H1 (cell line): Measurements from ENCODE around the gene RGS6. TPM values are rescaled to one million over a fixed set of nuclear protein-coding genes. Genes with fewer than 3 reads are reported as not detected.

ENCODE experiments used
- CTCF ChIA-PET: fragments of 300-600 bp; sonication (Branson Sonifier 250); formaldehyde crosslinking; loops from one replicate; lab custom pipeline; 2021; ENCODE audit not compliant: partially characterized antibody; lab: Charles Lee
- POLR2A ChIA-PET: fragments of 300-600 bp; sonication (Branson Sonifier 250); formaldehyde crosslinking; loops from one replicate; lab custom pipeline; 2021; ENCODE audit warnings: inconsistent platforms; ENCODE audit not compliant: partially characterized antibody; lab: Charles Lee
- DNase-seq, 2 experiments: peaks; one replicate each; pipeline versions ENCODE4 v3.0.0 to v3.0.0-alpha.2; 2010 to 2022; ENCODE audit warnings: low spot score in 2 of 2, low read depth in 1 of 2, mixed read lengths in 1 of 2
- FAIRE-seq: peaks from 2 replicates; lab custom pipeline; 2011; peaks lifted over from hg19 to GRCh38; lab: Jason Lieb, UNC
- H2AFZ ChIP-seq: 2 replicates; pipeline ENCODE4 v1.8.1; 2012; ENCODE audit warnings: low read length, inconsistent platforms
- H2AK5ac ChIP-seq: 2 replicates; pipeline ENCODE4 v1.6.1; 2013; ENCODE audit warnings: low read depth, low read length
- H2BK120ac ChIP-seq: replicated peaks from 2 replicates; pipeline ENCODE3; 2013; ENCODE audit warnings: low read depth, low read length, inconsistent platforms
- H2BK12ac ChIP-seq: 2 replicates; pipeline ENCODE4 v1.6.1; 2013; ENCODE audit warnings: low read depth, low read length
- H2BK15ac ChIP-seq: 2 replicates; pipeline ENCODE4 v1.6.1; 2013; ENCODE audit warnings: low read length
- H2BK20ac ChIP-seq: 2 replicates; pipeline ENCODE4 v1.6.1; 2013; ENCODE audit warnings: low read length
- H2BK5ac ChIP-seq: 2 replicates; pipeline ENCODE4 v1.6.1; 2013; ENCODE audit warnings: low read depth, low read length
- H3K14ac ChIP-seq: 2 replicates; pipeline ENCODE4 v1.6.1; 2013; ENCODE audit warnings: inconsistent platforms; ENCODE audit not compliant: insufficient read length
- H3K18ac ChIP-seq: 2 replicates; pipeline ENCODE4 v1.6.1; 2013; ENCODE audit warnings: low read length; ENCODE audit errors: extremely low read depth
- H3K23ac ChIP-seq: 2 replicates; pipeline ENCODE4 v1.6.1; 2013; ENCODE audit warnings: inconsistent platforms; ENCODE audit not compliant: insufficient read length
- H3K23me2 ChIP-seq: 2 replicates; pipeline ENCODE4 v1.6.1; 2013; ENCODE audit warnings: low read depth, low read length
- H3K27ac ChIP-seq: 2 replicates; pipeline ENCODE4 v1.6.1; 2011; ENCODE audit warnings: low read depth, low read length, inconsistent platforms
- H3K27me3 ChIP-seq, 4 experiments: replicated peaks in 1 of 4; 1 replicate in 1 of 4; 2 replicates in 3 of 4; pipeline versions ENCODE4 v1.6.1 to v1.8.1; 2011 to 2013; ENCODE audit warnings: low read length in 3 of 4, mild to moderate bottlenecking in 3 of 4, inconsistent platforms in 2 of 4, mixed read lengths in 2 of 4, moderate library complexity in 1 of 4; ENCODE audit not compliant: control insufficient read depth in 3 of 4, insufficient read depth in 3 of 4; ENCODE audit errors: extremely low read depth in 1 of 4
- H3K36me3 ChIP-seq, 4 experiments: 2 replicates each; pipeline versions ENCODE4 v1.6.1 to v1.8.1; 2011 to 2013; ENCODE audit warnings: mild to moderate bottlenecking in 4 of 4, low read length in 3 of 4, moderate library complexity in 2 of 4, control low read depth in 1 of 4, inconsistent platforms in 1 of 4; ENCODE audit not compliant: insufficient read depth in 4 of 4, control insufficient read depth in 2 of 4
- H3K4ac ChIP-seq: replicated peaks from 2 replicates; pipeline ENCODE3; 2013; ENCODE audit warnings: low read length, low read depth, mixed read lengths, inconsistent platforms; ENCODE audit not compliant: insufficient read length
- H3K4me1 ChIP-seq, 4 experiments: replicated peaks in 1 of 4; 1 replicate in 1 of 4; 2 replicates in 3 of 4; pipeline versions ENCODE4 v1.6.1 to v1.8.1; 2011 to 2013; ENCODE audit warnings: low read length in 3 of 4, inconsistent platforms in 2 of 4, mixed read lengths in 1 of 4; ENCODE audit not compliant: insufficient read depth in 4 of 4, control insufficient read depth in 3 of 4
- H3K4me2 ChIP-seq, 2 experiments: 2 replicates each; pipeline versions ENCODE4 v1.6.1 to v1.8.1; 2011 to 2013; ENCODE audit warnings: low read depth in 2 of 2, low read length in 2 of 2, control low read depth in 1 of 2, inconsistent platforms in 1 of 2, mild to moderate bottlenecking in 1 of 2; ENCODE audit not compliant: insufficient read depth in 1 of 2
- H3K4me3 ChIP-seq, 4 experiments: fragments of 200-600, 300-600 bp in 1 of 4; sonication (generic), shearing (Covaris generic), sonication (Bioruptor Twin) in 1 of 4; 2 replicates each; pipeline versions ENCODE4 v1.5.1 to v1.8.1; 2011 to 2016; ENCODE audit warnings: low read length in 4 of 4, low read depth in 3 of 4, control low read depth in 2 of 4, inconsistent platforms in 2 of 4, mild to moderate bottlenecking in 2 of 4, mixed read lengths in 1 of 4, moderate library complexity in 1 of 4; ENCODE audit not compliant: insufficient read depth in 2 of 4; ENCODE audit errors: extremely low read depth in 1 of 4
- H3K56ac ChIP-seq: replicated peaks from 2 replicates; pipeline ENCODE3; 2013; ENCODE audit warnings: low read depth, mild to moderate bottlenecking, mixed read lengths, low read length, inconsistent platforms; ENCODE audit not compliant: insufficient read length
- H3K79me1 ChIP-seq: 2 replicates; pipeline ENCODE4 v1.6.1; 2013; ENCODE audit warnings: low read depth, low read length, control low read depth
- H3K79me2 ChIP-seq, 2 experiments: 2 replicates each; pipeline versions ENCODE4 v1.6.1 to v1.8.1; 2012 to 2013; ENCODE audit warnings: low read length in 2 of 2, mild to moderate bottlenecking in 2 of 2, inconsistent platforms in 1 of 2; ENCODE audit not compliant: insufficient read depth in 2 of 2, control insufficient read depth in 1 of 2
- H3K9ac ChIP-seq, 4 experiments: replicated peaks in 1 of 4; 1 replicate in 1 of 4; 2 replicates in 3 of 4; pipeline versions ENCODE4 v1.6.1 to v1.8.1; 2011 to 2013; ENCODE audit warnings: low read depth in 3 of 4, low read length in 3 of 4, control low read depth in 2 of 4, mild to moderate bottlenecking in 2 of 4, moderate library complexity in 2 of 4, inconsistent platforms in 1 of 4; ENCODE audit errors: extremely low read depth in 1 of 4
- H3K9me3 ChIP-seq, 2 experiments: 2 replicates each; pipeline versions ENCODE4 v1.6.1 to v1.8.1; 2012 to 2013; ENCODE audit warnings: mild to moderate bottlenecking in 2 of 2, moderate library complexity in 2 of 2, control low read depth in 1 of 2, inconsistent platforms in 1 of 2, low read depth in 1 of 2, low read length in 1 of 2, mixed read lengths in 1 of 2; ENCODE audit not compliant: insufficient read depth in 2 of 2
- H4K20me1 ChIP-seq, 2 experiments: replicated peaks in 1 of 2; 2 replicates each; pipeline versions ENCODE3 to v1.8.1; 2011 to 2013; ENCODE audit warnings: inconsistent platforms in 2 of 2, low read length in 2 of 2, mild to moderate bottlenecking in 1 of 2; ENCODE audit not compliant: insufficient read depth in 2 of 2, control insufficient read depth in 1 of 2
- H4K5ac ChIP-seq: 2 replicates; pipeline ENCODE4 v1.6.1; 2013; ENCODE audit warnings: low read length, low read depth, mixed read lengths, inconsistent platforms; ENCODE audit not compliant: insufficient read length
- H4K8ac ChIP-seq: 2 replicates; pipeline ENCODE4 v1.8.0; 2013; ENCODE audit warnings: mild to moderate bottlenecking, moderate library complexity, low read length, inconsistent platforms; ENCODE audit not compliant: insufficient read depth; ENCODE audit errors: extremely low read depth
- H4K91ac ChIP-seq: replicated peaks from 2 replicates; pipeline ENCODE3; 2013; ENCODE audit warnings: low read length, mixed read lengths, inconsistent platforms; ENCODE audit not compliant: insufficient read length
- ASH2L ChIP-seq: fragments of 200-600, 300-600 bp; sonication (generic); IDR thresholded peaks from one replicate; pipeline ENCODE4 v1.7.1; 2017; ENCODE audit warnings: low read length
- BCL11A ChIP-seq, 2 experiments: IDR thresholded peaks; one replicate each; pipeline ENCODE4 v1.6.1; 2011; ENCODE audit warnings: low read depth in 2 of 2, low read length in 2 of 2, mild to moderate bottlenecking in 2 of 2
- BRCA1 ChIP-seq: IDR thresholded peaks from 2 replicates; pipeline ENCODE4 v1.6.1; 2012; ENCODE audit warnings: low read depth, low read length, improper control_type of control experiment
- CBX8 ChIP-seq: fragments of 300-800, 300-1000 bp; sonication (generic); IDR thresholded peaks from 2 replicates; pipeline ENCODE4 v1.7.1; 2016; ENCODE audit warnings: low read depth, low read length, borderline replicate concordance
- FOSL1 ChIP-seq: IDR thresholded peaks from 2 replicates; pipeline ENCODE4 v1.6.1; 2011; ENCODE audit warnings: mild to moderate bottlenecking, low read depth, low read length, moderate library complexity; ENCODE audit not compliant: insufficient read depth
- JUND ChIP-seq: IDR thresholded peaks from 2 replicates; pipeline ENCODE4 v1.6.1; 2011; ENCODE audit warnings: mild to moderate bottlenecking, improper control_type of control experiment, low read length
- KDM4A ChIP-seq: IDR thresholded peaks from one replicate; pipeline ENCODE4 v1.7.1; 2012; ENCODE audit warnings: low read depth, mild to moderate bottlenecking, moderate library complexity, low read length, inconsistent platforms; ENCODE audit not compliant: severe bottlenecking
- PHF8 ChIP-seq: fragments of 200-600 bp; sonication (generic); conservative IDR thresholded peaks from 2 replicates; pipeline ENCODE4 v1.7.1; 2012; ENCODE audit warnings: low read depth, mild to moderate bottlenecking, inconsistent platforms, low read length, moderate library complexity
- RAD21 ChIP-seq, 2 experiments: IDR thresholded peaks in 1 of 2; conservative IDR thresholded peaks in 1 of 2; 2 replicates each; pipeline ENCODE4 v1.6.1; 2011; ENCODE audit warnings: low read depth in 2 of 2, low read length in 2 of 2, improper control_type of control experiment in 1 of 2, inconsistent platforms in 1 of 2, mild to moderate bottlenecking in 1 of 2, moderate library complexity in 1 of 2
- SAP30 ChIP-seq: fragments of 300-600 bp; sonication (generic); IDR thresholded peaks from 2 replicates; pipeline ENCODE4 v1.7.1; 2012; ENCODE audit warnings: low read length, moderate library complexity, mild to moderate bottlenecking, inconsistent platforms; ENCODE audit not compliant: insufficient read depth, insufficient replicate concordance
- SP2 ChIP-seq: IDR thresholded peaks from 2 replicates; pipeline ENCODE4 v1.6.1; 2012; ENCODE audit warnings: mild to moderate bottlenecking, low read length, inconsistent platforms
- WGBS, 2 experiments: shearing (Covaris generic) in 1 of 2; methylation state at CpG; one replicate each; pipeline versions ENCODE4 v1.1.6 to v1.1.7; 2013 to 2015; ENCODE audit warnings: low lambda C conversion rate in 2 of 2, mixed read lengths in 2 of 2, inconsistent platforms in 1 of 2, low coverage in 1 of 2, missing lambda C conversion rate in 1 of 2; ENCODE audit not compliant: insufficient replicate concordance in 2 of 2, insufficient coverage in 1 of 2, insufficient read length in 1 of 2; ENCODE audit errors: extremely low coverage in 1 of 2, missing lambda C conversion rate in 1 of 2; 5-methylcytosine and 5-hydroxymethylcytosine counted together
- polyA plus RNA-seq, 7 experiments: library from polyadenylated mRNA; depleted of rRNA in 3 of 7; stranded (reverse) in 5 of 7; unstranded in 2 of 7; fragments of >200 nt in 5 of 7; fragments of 200-250 nt in 2 of 7; gene quantifications; 1 replicate in 5 of 7; 2 replicates in 1 of 7; 4 replicates in 1 of 7; pipeline versions ENCODE4 v1.2.1 to v1.2.3, GENCODE V29; 2011 to 2013; ENCODE audit warnings: missing spikeins in 2 of 7, mixed read lengths in 2 of 7
- total RNA-seq: library from RNA; stranded (reverse); fragmentation: NEBNext Ultra II Directional; extraction: Animal tissue kit (Norgen Biotek cat#: 25700); gene quantifications from 2 replicates; pipeline ENCODE4 v1.2.1, GENCODE V29; 2021

Gene RGS6
- total and polyA plus RNA-seq, 2 of the 8 experiments (the other 6 are each of a cell fraction or from before 2014, with no cell fraction given) = 0.26 to 1.1 TPM

DNA sequence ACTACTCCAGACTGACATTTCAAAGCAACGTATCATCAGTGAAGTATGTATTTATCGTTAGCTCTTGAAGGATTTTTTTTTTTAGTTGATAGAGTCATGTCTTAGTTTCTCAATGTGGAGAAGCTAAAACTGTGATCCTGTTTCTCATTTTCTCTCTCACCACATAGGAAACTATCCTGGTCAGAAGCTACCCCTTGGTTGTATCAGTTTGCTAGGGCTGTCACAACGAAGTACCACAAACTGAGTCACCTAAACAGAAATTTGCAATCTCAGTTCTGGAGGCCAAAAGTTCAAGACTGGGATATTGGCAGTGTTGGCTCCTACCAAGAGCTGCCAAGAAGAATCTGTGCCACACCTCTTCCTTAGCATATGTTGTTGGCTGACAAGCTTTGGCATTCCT, 369.1 kb downstream of the RGS6 start:
- Histone ChIP-seq H4K20me1 (no peaks in the 10 kb centered on the region), H4K8ac (no peak overlapping the region), H3K36me3 (peaks cover 0 to 2% (median 0%) of the 10 kb centered on the region in 4 experiments; a peak in 1 of 8 replicates), H2BK12ac (no peak overlapping the region), H2AFZ (no peak overlapping the region), H3K4me3 (no peak overlapping the region), H3K79me2 (no peaks in the 10 kb centered on the region), H3K9ac (no peak overlapping the region), H2BK20ac (no peak overlapping the region), H3K4me1 (no peaks in the 10 kb centered on the region), H4K5ac (no peak overlapping the region), H3K9me3 (peaks cover 4 to 9% of the 10 kb centered on the region in 2 experiments; a peak in 2 of 4 replicates), H3K4me2 (no peak overlapping the region), H3K79me1 (no peaks in the 10 kb centered on the region), H3K27me3 (no peaks in the 10 kb centered on the region), H4K91ac (no peak overlapping the region), H2BK15ac (no peak overlapping the region), H2AK5ac (no peak overlapping the region)
- WGBS, 2 experiments = 61% methylated on average over 3 of the region's 3 CpGs; no CpG with 5 or more reads in 1 of the 2 experiments
- DNase-seq (no peak), FAIRE-seq (no peak)
- TF ChIP-seq CBX8 (no peak), RAD21 (IDR thresholded peaks at IDR 0.05 in 1 of 2, conservative IDR thresholded peaks at IDR 0.05 in 1 of 2; ENCODE audit: low read depth in 2 of 2, low read length in 2 of 2) (no peak), ASH2L (no peak), BRCA1 (no peak), KDM4A (no peak), SAP30 (no peak), PHF8 (no peak), BCL11A (IDR thresholded peaks at IDR 0.05; ENCODE audit: low read depth in 2 of 2, low read length in 2 of 2) (no peak), FOSL1 (no peak), JUND (no peak), SP2 (no peak)
- TF ChIP-seq, all 59 proteins: peak for 0
- Histone ChIP-seq H3K23me2 (no peaks in the 10 kb centered on the region), H3K14ac (no peak overlapping the region), H2BK5ac (no peak overlapping the region), H3K56ac (no peak overlapping the region), H2BK120ac (no peak overlapping the region), H3K4ac (no peak overlapping the region), H3K23ac (no peak overlapping the region), H3K27ac (no peak overlapping the region), H3K18ac (no peak overlapping the region)
- CTCF ChIA-PET = interaction anchor here (0.7 to 1.3 kb wide), 2 partner anchors 9 to 119 kb away, joined by 3 to 4 read pairs; no protein-coding TSS in a partner anchor
- POLR2A ChIA-PET = no interaction called here
